Measurements from ENCODE around the gene ZNF837. TPM values are rescaled to one million over a fixed set of nuclear protein-coding genes. Genes with fewer than 3 reads are reported as not detected.
A peak's percentile ranks its signal among the peaks of the same experiment; 100 is the strongest.

ZNF837 gene
- total and polyA plus RNA-seq, 4 donors: 1.7 to 3.2 (median 2.7) TPM

DNA sequence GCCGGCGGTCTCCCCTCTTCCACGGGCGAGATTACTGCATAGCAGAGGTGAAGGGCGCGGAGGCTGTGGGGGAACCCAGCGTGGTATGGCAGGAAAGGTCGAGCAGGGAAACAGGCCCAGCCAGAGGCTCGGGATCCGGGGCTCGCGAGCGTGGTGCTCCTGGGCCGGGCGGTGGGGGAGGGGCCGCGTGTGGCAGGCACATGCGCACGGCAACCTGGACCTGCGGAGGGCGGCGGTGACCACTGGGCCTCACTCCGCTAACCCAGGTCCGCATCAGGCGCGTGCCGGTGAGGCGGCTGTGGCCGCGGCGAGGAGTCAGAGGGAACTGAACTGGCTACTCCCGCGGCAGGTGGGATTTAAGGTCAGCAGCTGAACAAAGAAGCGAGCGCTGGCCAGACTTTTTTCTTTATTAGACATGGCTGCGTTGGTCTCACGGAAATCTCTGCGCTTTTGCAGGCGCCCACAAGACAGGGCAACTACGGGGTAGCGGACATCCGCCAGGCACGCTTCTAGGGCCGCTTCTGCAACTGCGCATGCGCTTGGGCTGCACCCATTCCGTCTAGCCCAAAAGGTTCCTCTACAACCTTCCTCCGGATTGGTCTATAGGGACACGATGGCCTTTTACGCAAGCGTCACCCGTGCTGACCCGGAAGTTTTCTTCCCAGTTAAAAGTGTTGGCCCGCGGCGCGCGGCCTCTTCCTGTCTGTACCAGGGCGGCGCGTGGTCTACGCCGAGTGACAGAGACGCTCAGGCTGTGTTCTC lies 5.9 kb upstream of the ZNF837 start, which contains the start of gene RPS5:
Gene RPS5 (plus strand): TSS at position 694 of the 762 bp plus-strand sequence. CDS start 869 bp downstream, outside the sequence.
- DNase-seq: peak; percentile 97 to 100 (median 99)
- peaks cover 3 to 8% (median 7%) of the 10 kb centered on the region in 4 donors for H3K36me3 ChIP-seq (ENCODE audit: control insufficient read depth in 4 of 4, insufficient read depth in 4 of 4, low read length in 4 of 4)
- peak within 1 kb of the TSS; percentile 97 to 99 for H3K27ac ChIP-seq (ENCODE audit: low read depth in 1 of 2, low read length in 1 of 2)
- peak; percentile 92 for ATAC-seq (ENCODE audit: insufficient read depth, low FRiP score)
- WGBS, 2 donors: 0 to 1% methylated on average over 57 to 64 of the region's 64 CpGs
- no peaks in the 10 kb centered on the region for H3K27me3 ChIP-seq (ENCODE audit: control insufficient read depth in 3 of 3, insufficient read depth in 3 of 3, low read length in 2 of 3)
- peaks cover 0 to 25% (median 17%) of the 10 kb centered on the region in 5 donors for H3K4me1 ChIP-seq (ENCODE audit: control insufficient read depth in 5 of 5, insufficient read depth in 5 of 5, low read length in 5 of 5)
- TF ChIP-seq CTCF (IDR thresholded peaks at IDR 0.05; ENCODE audit: control extremely low read depth, extremely low read depth): no peak
- no peaks in the 10 kb centered on the region for H3K9me3 ChIP-seq (ENCODE audit: control insufficient read depth in 4 of 4, insufficient read depth in 3 of 4, low read length in 3 of 4)
- peak within 1 kb of the TSS; percentile 80 to 94 for H3K9ac ChIP-seq (ENCODE audit: insufficient read depth in 1 of 2, low read length in 2 of 2)
- H3K4me3 ChIP-seq: peak within 1 kb of the TSS; percentile 77

DNA sequence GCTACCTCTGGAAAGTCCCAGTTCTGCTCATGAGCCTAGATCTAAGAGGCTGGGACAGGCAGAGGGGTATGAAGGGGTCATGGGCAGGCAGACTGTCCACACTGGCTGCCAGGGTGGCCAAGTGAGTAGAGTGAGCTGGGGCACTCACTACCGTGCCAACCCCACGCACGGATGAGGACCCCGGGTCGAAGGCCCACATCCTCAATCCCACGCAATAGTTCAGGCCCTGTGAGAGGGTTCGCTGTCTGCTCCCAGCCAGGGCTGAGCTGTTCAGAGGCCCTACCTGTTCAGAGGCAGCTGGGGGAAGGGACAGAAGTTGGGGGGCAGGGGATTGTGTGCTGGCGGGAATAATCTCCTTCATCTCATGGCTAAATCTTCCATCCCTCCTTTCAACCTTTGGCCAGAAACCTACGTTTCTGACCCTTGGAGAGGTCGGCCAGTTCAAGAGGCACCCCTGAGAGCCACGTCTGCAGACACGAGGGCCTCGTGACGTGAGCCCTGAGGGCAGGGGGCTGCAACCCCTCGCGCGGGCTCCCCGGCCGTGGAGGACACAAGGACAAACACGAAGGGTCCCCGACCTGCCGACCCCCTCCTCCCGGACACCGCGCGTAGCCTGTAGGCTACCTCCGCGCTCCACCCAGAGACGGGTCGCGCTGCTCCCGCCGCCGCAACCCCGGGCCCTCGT lies 5.2 kb upstream of the ZNF837 start:
- H3K4me1 ChIP-seq (ENCODE audit: control insufficient read depth in 5 of 5, insufficient read depth in 5 of 5, low read length in 5 of 5): peaks cover 0 to 30% (median 17%) of the 10 kb centered on the region in 5 donors
- TF ChIP-seq CTCF (IDR thresholded peaks at IDR 0.05; ENCODE audit: control extremely low read depth, extremely low read depth): no peak
- H3K9me3 ChIP-seq (ENCODE audit: control insufficient read depth in 4 of 4, insufficient read depth in 3 of 4, low read length in 3 of 4): no peaks in the 10 kb centered on the region
- DNase-seq: no peak
- WGBS, 2 donors: 8 to 16% methylated on average over 36 of the region's 36 CpGs
- H3K4me3 ChIP-seq: peak overlapping the region; percentile 77
- no peaks in the 10 kb centered on the region for H3K27me3 ChIP-seq (ENCODE audit: control insufficient read depth in 3 of 3, insufficient read depth in 3 of 3, low read length in 2 of 3)
- no peak for ATAC-seq (ENCODE audit: insufficient read depth, low FRiP score)
- H3K9ac ChIP-seq (ENCODE audit: insufficient read depth in 1 of 2, low read length in 2 of 2): peak overlapping the region; percentile 3 to 94
- peaks cover 2 to 8% (median 7%) of the 10 kb centered on the region in 4 donors for H3K36me3 ChIP-seq (ENCODE audit: control insufficient read depth in 4 of 4, insufficient read depth in 4 of 4, low read length in 4 of 4)
- H3K27ac ChIP-seq (ENCODE audit: low read depth in 1 of 2, low read length in 1 of 2): peak overlapping the region; percentile 97 to 99

DNA sequence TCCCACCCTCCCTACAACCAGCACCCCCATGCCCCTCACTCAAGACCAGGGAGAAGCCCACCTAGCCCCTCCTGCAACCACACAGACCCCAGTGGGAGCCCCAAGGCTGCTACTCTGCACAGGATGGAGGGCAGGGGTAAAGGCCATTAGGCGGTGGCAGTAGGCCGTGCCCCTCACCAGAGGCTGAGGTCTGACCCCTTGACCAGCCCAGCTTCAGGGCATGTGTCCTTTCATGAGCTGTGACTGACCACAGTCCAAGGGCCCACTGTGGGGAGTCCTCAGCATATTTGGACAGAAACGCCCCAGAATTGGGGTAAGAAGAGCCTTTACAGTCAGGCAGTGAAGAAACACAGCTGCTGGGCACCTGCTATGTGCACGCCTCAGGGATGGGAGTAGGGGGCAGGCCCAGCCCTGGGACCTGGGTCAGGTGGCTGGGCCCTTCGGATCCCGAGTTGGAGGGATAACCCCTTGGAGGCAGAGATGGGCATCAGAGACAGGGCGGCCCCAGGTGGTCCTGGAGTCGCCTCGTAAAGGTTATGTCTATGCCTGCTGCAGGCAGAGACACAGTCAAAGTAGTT lies 4.6 kb upstream of the ZNF837 start:
- 84 to 85% methylated on average over 9 of the region's 9 CpGs for WGBS, 2 donors
- Histone ChIP-seq H3K9me3 (ENCODE audit: control insufficient read depth in 4 of 4, insufficient read depth in 3 of 4, low read length in 3 of 4) (no peaks in the 10 kb centered on the region), H3K4me1 (ENCODE audit: control insufficient read depth in 5 of 5, insufficient read depth in 5 of 5, low read length in 5 of 5) (peaks cover 0 to 31% (median 17%) of the 10 kb centered on the region in 5 donors), H3K4me3 (no peak overlapping the region), H3K27me3 (ENCODE audit: control insufficient read depth in 3 of 3, insufficient read depth in 3 of 3, low read length in 2 of 3) (no peaks in the 10 kb centered on the region), H3K9ac (ENCODE audit: insufficient read depth in 1 of 2, low read length in 2 of 2) (peak overlapping the region; percentile 3 to 94), H3K36me3 (ENCODE audit: control insufficient read depth in 4 of 4, insufficient read depth in 4 of 4, low read length in 4 of 4) (peaks cover 2 to 8% (median 4%) of the 10 kb centered on the region in 4 donors), H3K27ac (ENCODE audit: low read depth in 1 of 2, low read length in 1 of 2) (peak overlapping the region; percentile 97 to 99)
- no peak for ATAC-seq (ENCODE audit: insufficient read depth, low FRiP score)
- DNase-seq: no peak
- no peak for TF ChIP-seq CTCF (IDR thresholded peaks at IDR 0.05; ENCODE audit: control extremely low read depth, extremely low read depth)
